Measurements from ENCODE around the gene MAN2B2.

GRCh38 chr4:6610856-6611430, 36.0 kb downstream of the MAN2B2 start:
- TF ChIP-seq CTCF (optimal IDR thresholded peaks at IDR 0.05 in 1 of 3, IDR thresholded peaks at IDR 0.05 in 1 of 3, conservative IDR thresholded peaks at IDR 0.05 in 1 of 3; ENCODE audit: extremely low read depth in 1 of 3, insufficient read depth in 2 of 3, low read length in 3 of 3) (no peak), EZH2 (IDR thresholded peaks at IDR 0.05; ENCODE audit: low read length) (no peak)
